ENCODE results near the gene MARCKSL1. TPM values are rescaled to one million over a fixed set of nuclear protein-coding genes. Genes with fewer than 3 reads are reported as not detected.

Gene MARCKSL1
- total and polyA plus RNA-seq, 2 of the 13 experiments (the other 11 are each of a cell fraction or from before 2014, with no cell fraction given), result 81.9 to 155 TPM

- no peak for TF ChIP-seq ZNF503 (CRISPR knock-in tag; IDR thresholded peaks at IDR 0.05)
These were observed 2.6 kb downstream of the MARCKSL1 start (continued) for GRCh38 chr1:32333251-32333963.

GRCh38 chr1:32332290-32333079, 3.5 kb downstream of the MARCKSL1 start:
- no peak overlapping the region for H2AFZ ChIP-seq (ENCODE audit: low read length)
- DNase-seq (ENCODE audit: low spot score) (no peak), FAIRE-seq (no peak), ATAC-seq (no peak)
- H3K27me3 ChIP-seq (ENCODE audit: control insufficient read depth in 1 of 2, insufficient read depth in 2 of 2, low read length in 2 of 2), result no peaks in the 10 kb centered on the region
- peaks cover 14% of the 10 kb centered on the region for H3K79me2 ChIP-seq (ENCODE audit: insufficient read depth, low read length)
- in situ Hi-C loops (cut with HindIII; ENCODE audit: extremely low pct_ligation_motif_present, low pct_unique_long_range_greater_than_20kb) (no loop called here), intact Hi-C loops (cut with micrococcal nuclease; ENCODE audit: unreplicated experiment) (loop anchor here (10.0 kb wide), 1 partner anchor 62 kb away; the partner anchor contains the start of gene BSDC1)
- WGBS (ENCODE audit: low lambda C conversion rate), result 100% methylated on average over 2 of the region's 3 CpGs
- H3K4me3 ChIP-seq (replicated peaks in 1 of 3; ENCODE audit: insufficient read depth in 1 of 3, low read depth in 2 of 3, low read length in 3 of 3), result no peak overlapping the region
- H3K9me3 ChIP-seq (ENCODE audit: low read length), result no peaks in the 10 kb centered on the region
- H4K20me1 ChIP-seq (ENCODE audit: insufficient read depth, low read length), result peaks cover 14% of the 10 kb centered on the region
- ChIA-PET CTCF (ENCODE audit: low intra/inter-chr PET ratio, low total read pairs) (no interaction called here), POLR2A (interaction anchor here (0.7 to 4.8 kb wide), 14 partner anchors 9 to 132 kb away, joined by 3 to 84 read pairs (median 3); partner anchors contain the start of genes BSDC1, CCDC28B and HDAC1)
- H3K36me3 ChIP-seq (replicated peaks in 1 of 2; ENCODE audit: control insufficient read depth in 1 of 2, insufficient read depth in 2 of 2, low read length in 2 of 2), result peaks cover 36 to 67% of the 10 kb centered on the region in 2 experiments
- no peak overlapping the region for H3K9ac ChIP-seq (ENCODE audit: insufficient read depth, low read depth, low read length)
- no peak overlapping the region for H3K4me2 ChIP-seq (ENCODE audit: low read depth, low read length)
- BruUV-seq (replicated peaks), result no TSS peak
- peaks cover 31% of the 10 kb centered on the region for H3K4me1 ChIP-seq (ENCODE audit: insufficient read depth, low read length)
- TF ChIP-seq RBFOX2 (IDR thresholded peaks at IDR 0.05; ENCODE audit: low read depth, low read length) (peak; percentile 18), POLR2G (IDR thresholded peaks at IDR 0.05; ENCODE audit: low read depth, low read length) (peak; percentile 53), POLR2A (IDR thresholded peaks at IDR 0.05; ENCODE audit: insufficient read depth in 1 of 2, low read depth in 2 of 2, low read length in 2 of 2) (peak; percentile 53), RBM22 (optimal IDR thresholded peaks at IDR 0.05; ENCODE audit: low read length) (peak; percentile 90), POLR2AphosphoS5 (IDR thresholded peaks at IDR 0.05; ENCODE audit: low read depth, low read length) (peak; percentile 15; the same call in 1 of the 2 replicates), KAT7 (CRISPR knock-in tag; IDR thresholded peaks at IDR 0.05; ENCODE audit: borderline replicate concordance) (no peak), POLR2AphosphoS2 (IDR thresholded peaks at IDR 0.05; ENCODE audit: low read depth, low read length) (0 out of 2 replicates have a peak, but pooled peaks have one; percentile 13), ZNF619 (CRISPR knock-in tag; IDR thresholded peaks at IDR 0.05) (no peak), NRL (CRISPR knock-in tag; IDR thresholded peaks at IDR 0.05; ENCODE audit: borderline replicate concordance) (0 out of 2 replicates have a peak, but pooled peaks have one; percentile 18), PAF1 (CRISPR knock-in tag; IDR thresholded peaks at IDR 0.05) (peak; percentile 54; the same call in 1 of the 2 replicates), TOPORS (CRISPR knock-in tag; IDR thresholded peaks at IDR 0.05) (no peak), RARA (CRISPR knock-in tag; IDR thresholded peaks at IDR 0.05) (0 out of 2 replicates have a peak, but pooled peaks have one; percentile 17), AGO2 (optimal IDR thresholded peaks at IDR 0.05; ENCODE audit: low read depth, low read length) (peak; percentile 85), SSRP1 (CRISPR knock-in tag; IDR thresholded peaks at IDR 0.05) (0 out of 2 replicates have a peak, but pooled peaks have one; percentile 85), AGO1 (IDR thresholded peaks at IDR 0.05; ENCODE audit: low read depth, low read length, poor library complexity, severe bottlenecking) (peak; percentile 52), ZNF326 (CRISPR knock-in tag; IDR thresholded peaks at IDR 0.05; ENCODE audit: borderline replicate concordance) (0 out of 2 replicates have a peak, but pooled peaks have one; percentile 60), TP53 (CRISPR knock-in tag; conservative IDR thresholded peaks at IDR 0.05) (no peak)
- peak overlapping the region; percentile 17 for H3K27ac ChIP-seq (ENCODE audit: extremely low read length, insufficient read depth, low read length)

All from HepG2 (cell line).